BLaER1 treated with 17β-estradiol and CSF1 and Interleukin-3, amounts not matched to agents 10 nM and 100 nM (cell line): ENCODE data around the gene SELENOT.

Experiments used
- H3K27ac ChIP-seq, 11 experiments: shearing (Covaris generic); formaldehyde crosslinking; 2 replicates each; pipeline ENCODE4 v1.8.1; 2022
- H3K27me3 ChIP-seq, 11 experiments: shearing (Covaris generic); formaldehyde crosslinking; 2 replicates each; pipeline ENCODE4 v1.8.1; 2022
- H3K36me3 ChIP-seq, 11 experiments: shearing (Covaris generic); formaldehyde crosslinking; 2 replicates each; pipeline ENCODE4 v1.8.1; 2022
- H3K4me1 ChIP-seq, 10 experiments: shearing (Covaris generic); formaldehyde crosslinking; 2 replicates each; pipeline ENCODE4 v1.8.1; 2022
- H3K4me2 ChIP-seq, 11 experiments: shearing (Covaris generic); formaldehyde crosslinking; 2 replicates each; pipeline ENCODE4 v1.8.1; 2022
- H3K4me3 ChIP-seq, 10 experiments: shearing (Covaris generic); formaldehyde crosslinking; 2 replicates each; pipeline ENCODE4 v1.8.1; 2022
- H3K9ac ChIP-seq, 11 experiments: shearing (Covaris generic); formaldehyde crosslinking; 2 replicates each; pipeline ENCODE4 v1.8.1; 2022
- H3K9me3 ChIP-seq, 11 experiments: shearing (Covaris generic); formaldehyde crosslinking; replicated peaks in 1 of 11; 2 replicates each; pipeline ENCODE4 v1.8.1; 2022
- H4K20me1 ChIP-seq, 11 experiments: shearing (Covaris generic); formaldehyde crosslinking; 2 replicates each; pipeline ENCODE4 v1.8.1; 2022
- Cebpa-rat ChIP-seq, 11 experiments: shearing (Covaris generic); IDR thresholded peaks; 2 replicates each; pipeline ENCODE4 v1.8.1; 2022

Gene SELENOT

GRCh38 chr3:150631515-150632221 is 28.5 kb downstream of the SELENOT start:
- H3K27ac ChIP-seq: no peak overlapping the region
- no peak overlapping the region for H3K4me2 ChIP-seq
- H3K9me3 ChIP-seq: no peaks in the 10 kb centered on the region
- peaks cover 0 to 54% (median 9%) of the 10 kb centered on the region in 11 experiments; a peak in 12 of 22 replicates for H4K20me1 ChIP-seq
- H3K4me1 ChIP-seq: peaks cover 13 to 47% (median 16%) of the 10 kb centered on the region in 10 experiments
- H3K9ac ChIP-seq: no peak overlapping the region
- peaks cover 43 to 72% (median 58%) of the 10 kb centered on the region in 11 experiments for H3K36me3 ChIP-seq
- no peak for TF ChIP-seq Cebpa-rat (IDR thresholded peaks at IDR 0.05)
- no peak overlapping the region for H3K4me3 ChIP-seq
- no peaks in the 10 kb centered on the region for H3K27me3 ChIP-seq

DNA sequence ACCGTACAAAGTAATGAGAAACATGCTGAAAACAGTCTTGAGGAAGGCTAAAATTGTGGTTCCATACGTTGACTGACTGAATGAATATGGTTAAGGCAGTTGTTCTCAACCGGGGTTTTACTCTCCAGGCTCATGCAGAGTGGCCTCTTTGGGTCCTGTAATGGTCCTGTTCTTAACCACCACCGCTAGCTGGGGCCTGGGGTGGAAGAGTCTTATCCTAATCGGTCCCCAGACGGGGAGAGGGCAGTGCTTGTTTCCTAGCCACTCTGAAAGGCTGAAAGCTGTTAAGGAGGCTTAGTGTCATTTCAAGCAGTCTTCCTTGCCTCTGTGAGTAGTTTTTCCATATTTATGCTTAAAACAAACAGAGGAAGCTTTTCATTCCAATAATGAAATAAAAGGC is 32.0 kb downstream of the SELENOT start:
- H3K4me1 ChIP-seq: peaks cover 13 to 47% (median 16%) of the 10 kb centered on the region in 10 experiments
- peak overlapping the region; percentile 22 to 62 (median 40) for H3K4me2 ChIP-seq
- no peaks in the 10 kb centered on the region for H3K9me3 ChIP-seq
- peaks cover 19 to 38% (median 27%) of the 10 kb centered on the region in 11 experiments for H3K36me3 ChIP-seq
- peak overlapping the region in 8 of 11 experiments; percentile 10 to 49 (median 34); a peak in 8 of 22 replicates for H3K27ac ChIP-seq
- H3K4me3 ChIP-seq: no peak overlapping the region
- no peaks in the 10 kb centered on the region for H3K27me3 ChIP-seq
- H4K20me1 ChIP-seq: peaks cover 0 to 27% (median 6%) of the 10 kb centered on the region in 11 experiments; a peak in 10 of 22 replicates
- H3K9ac ChIP-seq: peak overlapping the region in 1 of 11 experiments; percentile 2; a peak in 1 of 22 replicates
- TF ChIP-seq Cebpa-rat (IDR thresholded peaks at IDR 0.05): no peak

- H3K4me1 ChIP-seq: peaks cover 13 to 47% (median 16%) of the 10 kb centered on the region in 10 experiments
- no peak for TF ChIP-seq Cebpa-rat (IDR thresholded peaks at IDR 0.05)
- peaks cover 14 to 34% (median 23%) of the 10 kb centered on the region in 11 experiments for H3K36me3 ChIP-seq
- H3K9me3 ChIP-seq: no peaks in the 10 kb centered on the region
- H3K4me2 ChIP-seq: peak overlapping the region; percentile 10 to 62 (median 40); a peak in 20 of 22 replicates
- H3K4me3 ChIP-seq: no peak overlapping the region
- H3K27ac ChIP-seq: peak overlapping the region in 8 of 11 experiments; percentile 10 to 49 (median 34); a peak in 9 of 22 replicates
- peaks cover 0 to 24% (median 5%) of the 10 kb centered on the region in 11 experiments; a peak in 10 of 22 replicates for H4K20me1 ChIP-seq
- H3K9ac ChIP-seq: peak overlapping the region in 1 of 11 experiments; percentile 2; a peak in 1 of 22 replicates
- no peaks in the 10 kb centered on the region for H3K27me3 ChIP-seq
Observed at GRCh38 chr3:150635526-150635925, 32.4 kb downstream of the SELENOT start.

DNA sequence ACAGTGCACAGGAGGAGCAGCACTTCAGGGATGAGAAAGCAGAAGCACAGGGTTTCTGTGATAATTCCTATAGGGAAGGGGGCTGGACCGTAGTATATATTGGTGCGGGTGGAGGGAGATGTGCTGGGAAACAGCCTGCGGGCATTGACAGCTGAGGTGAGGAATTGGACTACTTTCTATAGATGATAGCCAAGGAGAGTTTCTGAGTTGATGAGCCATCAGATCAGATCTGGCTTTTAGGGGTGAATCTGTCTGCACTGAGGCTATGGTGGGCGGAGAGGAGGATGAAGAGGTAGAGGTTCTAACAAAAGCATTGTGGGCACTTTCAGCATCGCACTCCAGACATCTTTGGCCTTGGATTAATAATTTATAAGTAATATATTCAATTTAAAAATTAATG is 33.1 kb downstream of the SELENOT start:
- peak overlapping the region in 2 of 11 experiments; percentile 53 to 62; a peak in 2 of 22 replicates for H3K4me2 ChIP-seq
- no peaks in the 10 kb centered on the region for H3K27me3 ChIP-seq
- H3K4me3 ChIP-seq: no peak overlapping the region
- H3K27ac ChIP-seq: no peak overlapping the region
- H3K9me3 ChIP-seq: no peaks in the 10 kb centered on the region
- peaks cover 0 to 18% (median 0%) of the 10 kb centered on the region in 11 experiments; a peak in 7 of 22 replicates for H4K20me1 ChIP-seq
- no peak overlapping the region for H3K9ac ChIP-seq
- peaks cover 7 to 26% (median 15%) of the 10 kb centered on the region in 11 experiments; a peak in 21 of 22 replicates for H3K36me3 ChIP-seq
- TF ChIP-seq Cebpa-rat (IDR thresholded peaks at IDR 0.05): no peak
- peaks cover 13 to 47% (median 16%) of the 10 kb centered on the region in 10 experiments for H3K4me1 ChIP-seq

- Histone ChIP-seq H3K9me3 (0 out of 22 replicates have a peak, but pooled peaks cover 0 to under 1% (median 0%) of the 10 kb centered on the region in 11 experiments), H3K9ac (no peak overlapping the region), H4K20me1 (peaks cover 0 to 6% (median 0%) of the 10 kb centered on the region in 11 experiments; a peak in 2 of 22 replicates), H3K4me3 (no peak overlapping the region), H3K36me3 (no peaks in the 10 kb centered on the region), H3K27ac (no peak overlapping the region), H3K4me2 (no peak overlapping the region), H3K4me1 (peaks cover 11 to 21% (median 15%) of the 10 kb centered on the region in 10 experiments), H3K27me3 (no peaks in the 10 kb centered on the region)
- TF ChIP-seq Cebpa-rat (IDR thresholded peaks at IDR 0.05): no peak
Observed at GRCh38 chr3:150639262-150639661, 36.1 kb downstream of the SELENOT start.

DNA sequence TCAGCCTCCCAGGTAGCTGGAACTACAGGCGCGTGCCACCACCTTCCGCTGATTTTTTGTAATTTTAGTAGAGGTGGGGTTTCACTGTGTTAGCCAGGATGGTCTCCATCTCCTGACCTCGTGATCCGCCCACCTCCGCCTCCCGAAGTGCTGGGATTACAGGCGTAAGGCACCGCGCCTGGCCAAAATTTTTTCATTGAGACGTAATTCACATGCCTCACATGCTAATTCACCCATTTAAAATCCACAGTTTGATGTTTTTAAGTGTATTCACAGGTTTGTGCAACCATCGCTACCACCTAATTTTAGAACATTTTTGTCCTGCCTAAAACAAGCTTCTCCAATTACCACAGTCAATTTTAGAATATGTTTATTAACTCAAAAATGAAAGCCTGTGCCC is 37.1 kb downstream of the SELENOT start:
- Histone ChIP-seq H3K27ac (no peak overlapping the region), H3K9me3 (peaks cover 0 to 7% (median 0%) of the 10 kb centered on the region in 11 experiments; a peak in 1 of 22 replicates), H3K36me3 (no peaks in the 10 kb centered on the region), H3K9ac (no peak overlapping the region), H3K27me3 (no peaks in the 10 kb centered on the region), H4K20me1 (peaks cover 0 to under 1% (median 0%) of the 10 kb centered on the region in 11 experiments; a peak in 2 of 22 replicates), H3K4me1 (peaks cover 6 to 11% (median 8%) of the 10 kb centered on the region in 10 experiments), H3K4me2 (no peak overlapping the region), H3K4me3 (no peak overlapping the region)
- no peak for TF ChIP-seq Cebpa-rat (IDR thresholded peaks at IDR 0.05)

DNA sequence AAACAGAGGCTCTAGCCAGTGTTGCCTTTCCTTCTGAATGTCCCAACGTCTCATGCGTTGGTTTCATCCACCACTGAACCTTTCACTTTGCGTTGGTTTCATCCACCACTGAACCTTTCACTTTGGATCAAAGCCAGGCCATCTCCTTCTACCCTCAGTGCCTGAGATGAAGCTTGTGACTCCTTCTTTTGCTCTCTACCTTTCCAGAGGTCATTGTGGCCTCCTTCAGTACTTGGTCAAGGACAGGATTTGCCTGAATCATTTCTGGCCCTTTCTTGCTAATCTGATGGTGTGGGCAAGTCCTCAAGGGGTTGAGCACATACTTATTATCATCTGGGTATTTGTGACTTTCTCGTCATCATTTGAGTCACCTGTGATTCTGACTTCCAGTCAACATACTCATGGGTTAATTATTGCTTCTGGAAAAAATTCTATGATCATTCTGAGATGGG is 50.0 kb downstream of the SELENOT start:
- Histone ChIP-seq H3K4me3 (no peak overlapping the region), H3K4me2 (0 out of 22 replicates have a peak overlapping the region, but pooled peaks of 1 of the 11 experiments have one; percentile 10), H3K4me1 (peaks cover 0 to 30% (median 9%) of the 10 kb centered on the region in 10 experiments; a peak in 14 of 20 replicates), H3K9me3 (no peaks in the 10 kb centered on the region), H3K36me3 (no peaks in the 10 kb centered on the region), H3K27me3 (no peaks in the 10 kb centered on the region), H3K27ac (no peak overlapping the region), H4K20me1 (no peaks in the 10 kb centered on the region), H3K9ac (no peak overlapping the region)
- no peak for TF ChIP-seq Cebpa-rat (IDR thresholded peaks at IDR 0.05)

DNA sequence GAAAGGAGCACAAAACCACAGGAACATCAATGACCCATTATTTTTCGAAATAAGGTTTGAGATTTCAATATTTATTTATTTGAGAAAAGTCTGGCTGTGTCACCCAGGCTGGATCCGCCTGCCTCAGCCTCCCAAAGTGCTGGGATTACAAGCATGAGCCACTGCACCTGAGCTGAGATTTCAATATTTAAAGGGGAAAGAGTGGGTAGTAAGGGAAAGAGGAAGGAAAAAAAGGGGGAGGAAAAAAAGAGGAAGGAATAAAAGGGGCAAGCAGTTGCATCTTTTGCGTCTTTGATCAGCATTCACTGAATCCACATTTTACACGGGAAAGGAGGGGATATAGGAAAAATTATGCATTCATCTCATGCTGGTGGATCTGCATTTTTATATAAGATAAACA is 53.2 kb downstream of the SELENOT start:
- H3K9ac ChIP-seq: no peak overlapping the region
- no peaks in the 10 kb centered on the region for H3K36me3 ChIP-seq
- H3K4me3 ChIP-seq: no peak overlapping the region
- H3K9me3 ChIP-seq: no peaks in the 10 kb centered on the region
- H3K27me3 ChIP-seq: no peaks in the 10 kb centered on the region
- H4K20me1 ChIP-seq: no peaks in the 10 kb centered on the region
- TF ChIP-seq Cebpa-rat (IDR thresholded peaks at IDR 0.05): no peak
- peak overlapping the region in 8 of 11 experiments; percentile 19 to 79 (median 40); a peak in 12 of 22 replicates for H3K4me2 ChIP-seq
- H3K27ac ChIP-seq: no peak overlapping the region
- H3K4me1 ChIP-seq: peaks cover 0 to 45% (median 9%) of the 10 kb centered on the region in 10 experiments; a peak in 14 of 20 replicates
